ENCODE results near the gene IGSF21.

IGSF21 gene

DNA sequence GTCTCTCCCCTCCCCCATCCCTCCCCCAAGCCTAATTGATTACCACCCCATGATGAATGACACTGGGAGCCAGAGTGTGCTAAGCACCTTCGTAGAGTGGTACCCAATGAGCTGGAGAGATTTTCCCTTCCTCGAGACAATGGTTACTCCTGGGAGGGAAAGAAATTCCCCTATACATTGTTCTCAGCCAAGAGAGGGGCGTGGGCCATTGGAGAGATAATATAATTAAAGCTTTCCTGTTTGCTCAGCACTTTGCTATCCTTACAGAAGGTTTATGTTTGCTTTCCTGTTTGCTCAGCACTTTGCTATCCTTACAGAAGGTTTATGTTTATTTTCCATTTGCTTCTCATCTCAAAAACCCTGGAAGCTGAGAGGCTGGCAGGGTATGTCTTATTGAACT, 247.0 kb downstream of the IGSF21 start:
- H3K27ac ChIP-seq (ENCODE audit: low read length): no peak overlapping the region
- H3K27me3 ChIP-seq (ENCODE audit: low read depth, low read length): no peaks in the 10 kb centered on the region
- H4K20me1 ChIP-seq (ENCODE audit: insufficient read depth, low read length): no peaks in the 10 kb centered on the region
- no peaks in the 10 kb centered on the region for H3K79me2 ChIP-seq (ENCODE audit: low read length)
- no peak overlapping the region for H3K4me2 ChIP-seq (ENCODE audit: low read length)
- no peak overlapping the region for H3K4me3 ChIP-seq (ENCODE audit: low read length)
- H3K9ac ChIP-seq (ENCODE audit: low read length): no peak overlapping the region
- H3K9me3 ChIP-seq (ENCODE audit: insufficient read depth, low read length): no peaks in the 10 kb centered on the region
- no peaks in the 10 kb centered on the region for H3K36me3 ChIP-seq (replicated peaks; ENCODE audit: low read depth, low read length)
- TF ChIP-seq, protein P1, sequence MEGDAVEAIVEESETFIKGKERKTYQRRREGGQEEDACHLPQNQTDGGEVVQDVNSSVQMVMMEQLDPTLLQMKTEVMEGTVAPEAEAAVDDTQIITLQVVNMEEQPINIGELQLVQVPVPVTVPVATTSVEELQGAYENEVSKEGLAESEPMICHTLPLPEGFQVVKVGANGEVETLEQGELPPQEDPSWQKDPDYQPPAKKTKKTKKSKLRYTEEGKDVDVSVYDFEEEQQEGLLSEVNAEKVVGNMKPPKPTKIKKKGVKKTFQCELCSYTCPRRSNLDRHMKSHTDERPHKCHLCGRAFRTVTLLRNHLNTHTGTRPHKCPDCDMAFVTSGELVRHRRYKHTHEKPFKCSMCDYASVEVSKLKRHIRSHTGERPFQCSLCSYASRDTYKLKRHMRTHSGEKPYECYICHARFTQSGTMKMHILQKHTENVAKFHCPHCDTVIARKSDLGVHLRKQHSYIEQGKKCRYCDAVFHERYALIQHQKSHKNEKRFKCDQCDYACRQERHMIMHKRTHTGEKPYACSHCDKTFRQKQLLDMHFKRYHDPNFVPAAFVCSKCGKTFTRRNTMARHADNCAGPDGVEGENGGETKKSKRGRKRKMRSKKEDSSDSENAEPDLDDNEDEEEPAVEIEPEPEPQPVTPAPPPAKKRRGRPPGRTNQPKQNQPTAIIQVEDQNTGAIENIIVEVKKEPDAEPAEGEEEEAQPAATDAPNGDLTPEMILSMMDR (IDR thresholded peaks at IDR 0.05; ENCODE audit: low read depth, low read length): no peak
- TF ChIP-seq EZH2phosphoT487 (IDR thresholded peaks at IDR 0.05; ENCODE audit: low read depth): no peak
- no peak overlapping the region for H2AFZ ChIP-seq (ENCODE audit: low read depth, low read length)
- H3K4me1 ChIP-seq (ENCODE audit: low read length): no peaks in the 10 kb centered on the region

- Histone ChIP-seq H2AFZ (ENCODE audit: low read depth, low read length) (no peak overlapping the region), H4K20me1 (ENCODE audit: insufficient read depth, low read length) (no peaks in the 10 kb centered on the region), H3K4me1 (ENCODE audit: low read length) (no peaks in the 10 kb centered on the region), H3K27me3 (ENCODE audit: low read depth, low read length) (no peaks in the 10 kb centered on the region), H3K4me3 (ENCODE audit: low read length) (no peak overlapping the region), H3K27ac (ENCODE audit: low read length) (no peak overlapping the region), H3K9ac (ENCODE audit: low read length) (no peak overlapping the region), H3K79me2 (ENCODE audit: low read length) (no peaks in the 10 kb centered on the region), H3K4me2 (ENCODE audit: low read length) (no peak overlapping the region), H3K9me3 (ENCODE audit: insufficient read depth, low read length) (no peaks in the 10 kb centered on the region), H3K36me3 (replicated peaks; ENCODE audit: low read depth, low read length) (no peaks in the 10 kb centered on the region)
- TF ChIP-seq, protein P1 (IDR thresholded peaks at IDR 0.05; ENCODE audit: low read depth, low read length): no peak
- TF ChIP-seq EZH2phosphoT487 (IDR thresholded peaks at IDR 0.05; ENCODE audit: low read depth): no peak
Measured at GRCh38 chr1:18357622-18358230, 250.1 kb downstream of the IGSF21 start.

GRCh38 chr1:18358600-18358999, 251.0 kb downstream of the IGSF21 start:
- H2AFZ ChIP-seq (ENCODE audit: low read depth, low read length): no peak overlapping the region
- no peaks in the 10 kb centered on the region for H3K36me3 ChIP-seq (replicated peaks; ENCODE audit: low read depth, low read length)
- H3K27ac ChIP-seq (ENCODE audit: low read length): no peak overlapping the region
- H3K4me3 ChIP-seq (ENCODE audit: low read length): no peak overlapping the region
- H4K20me1 ChIP-seq (ENCODE audit: insufficient read depth, low read length): no peaks in the 10 kb centered on the region
- no peak overlapping the region for H3K9ac ChIP-seq (ENCODE audit: low read length)
- no peaks in the 10 kb centered on the region for H3K27me3 ChIP-seq (ENCODE audit: low read depth, low read length)
- no peak overlapping the region for H3K4me2 ChIP-seq (ENCODE audit: low read length)
- TF ChIP-seq, protein P1 (IDR thresholded peaks at IDR 0.05; ENCODE audit: low read depth, low read length): no peak
- TF ChIP-seq EZH2phosphoT487 (IDR thresholded peaks at IDR 0.05; ENCODE audit: low read depth): no peak
- H3K79me2 ChIP-seq (ENCODE audit: low read length): no peaks in the 10 kb centered on the region
- H3K4me1 ChIP-seq (ENCODE audit: low read length): no peaks in the 10 kb centered on the region
- H3K9me3 ChIP-seq (ENCODE audit: insufficient read depth, low read length): no peaks in the 10 kb centered on the region

DNA sequence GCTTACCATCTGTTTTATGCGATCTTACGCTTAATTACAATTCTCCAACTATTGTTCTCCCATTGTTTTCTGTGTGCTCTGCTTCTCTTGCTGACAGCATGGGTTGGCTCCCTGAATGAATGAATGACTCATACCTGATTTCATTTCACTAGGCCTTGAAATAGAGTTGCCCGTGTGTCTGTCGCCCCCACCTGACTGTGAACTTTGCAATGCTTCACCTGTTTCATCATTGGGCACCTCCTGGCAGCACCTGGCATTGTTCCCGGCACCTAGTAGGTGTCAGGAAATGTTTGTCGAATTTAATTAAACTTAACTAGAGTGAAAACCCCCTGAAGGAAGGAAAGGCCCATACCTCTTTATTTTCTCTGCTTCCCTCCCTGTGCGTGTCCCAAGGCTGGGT, 252.7 kb downstream of the IGSF21 start:
- H4K20me1 ChIP-seq (ENCODE audit: insufficient read depth, low read length): no peaks in the 10 kb centered on the region
- H3K4me1 ChIP-seq (ENCODE audit: low read length): no peaks in the 10 kb centered on the region
- H3K4me3 ChIP-seq (ENCODE audit: low read length): no peak overlapping the region
- H3K9me3 ChIP-seq (ENCODE audit: insufficient read depth, low read length): no peaks in the 10 kb centered on the region
- H2AFZ ChIP-seq (ENCODE audit: low read depth, low read length): no peak overlapping the region
- H3K27me3 ChIP-seq (ENCODE audit: low read depth, low read length): no peaks in the 10 kb centered on the region
- H3K9ac ChIP-seq (ENCODE audit: low read length): no peak overlapping the region
- no peak overlapping the region for H3K27ac ChIP-seq (ENCODE audit: low read length)
- no peak overlapping the region for H3K4me2 ChIP-seq (ENCODE audit: low read length)
- H3K36me3 ChIP-seq (replicated peaks; ENCODE audit: low read depth, low read length): no peaks in the 10 kb centered on the region
- TF ChIP-seq EZH2phosphoT487 (IDR thresholded peaks at IDR 0.05; ENCODE audit: low read depth): no peak
- TF ChIP-seq, protein P1 (IDR thresholded peaks at IDR 0.05; ENCODE audit: low read depth, low read length): no peak
- H3K79me2 ChIP-seq (ENCODE audit: low read length): no peaks in the 10 kb centered on the region

Measured in OCI-LY3 (cell line).